ENCODE measurements around the gene TIMP1. TPM values are rescaled to one million over a fixed set of nuclear protein-coding genes. Genes with fewer than 3 reads are reported as not detected.
A peak's percentile ranks its signal among the peaks of the same experiment; 100 is the strongest.

TIMP1 gene
- total RNA-seq, 1 donor from 2014 or later = 324 TPM

DNA sequence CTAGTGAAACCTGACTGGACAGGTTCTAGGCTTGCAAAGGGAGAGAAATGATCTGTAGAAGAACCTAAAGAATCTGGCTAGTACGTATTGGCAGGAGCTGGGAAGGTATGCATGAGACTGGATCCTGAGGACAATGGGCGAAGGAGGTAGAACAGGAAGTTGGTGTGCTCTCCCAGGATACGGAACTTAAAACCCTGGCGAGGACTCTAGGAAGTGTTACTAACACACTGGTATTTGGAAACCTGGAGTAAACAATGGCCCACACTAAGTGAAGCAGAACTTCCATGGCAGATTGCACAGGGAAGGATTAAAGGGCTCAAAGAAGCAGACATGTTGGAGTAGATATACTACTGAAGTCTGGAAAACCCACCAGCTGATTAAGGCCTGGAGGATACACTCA lies 28.3 kb downstream of the TIMP1 start:
- H3K4me1 ChIP-seq = no peaks in the 10 kb centered on the region
- no peaks in the 10 kb centered on the region for H3K27me3 ChIP-seq
- no peak overlapping the region for H3K4me3 ChIP-seq
- intact Hi-C loops (cut with DNase I) = no loop called here
- H3K27ac ChIP-seq = no peak overlapping the region
- TF ChIP-seq, protein P1, sequence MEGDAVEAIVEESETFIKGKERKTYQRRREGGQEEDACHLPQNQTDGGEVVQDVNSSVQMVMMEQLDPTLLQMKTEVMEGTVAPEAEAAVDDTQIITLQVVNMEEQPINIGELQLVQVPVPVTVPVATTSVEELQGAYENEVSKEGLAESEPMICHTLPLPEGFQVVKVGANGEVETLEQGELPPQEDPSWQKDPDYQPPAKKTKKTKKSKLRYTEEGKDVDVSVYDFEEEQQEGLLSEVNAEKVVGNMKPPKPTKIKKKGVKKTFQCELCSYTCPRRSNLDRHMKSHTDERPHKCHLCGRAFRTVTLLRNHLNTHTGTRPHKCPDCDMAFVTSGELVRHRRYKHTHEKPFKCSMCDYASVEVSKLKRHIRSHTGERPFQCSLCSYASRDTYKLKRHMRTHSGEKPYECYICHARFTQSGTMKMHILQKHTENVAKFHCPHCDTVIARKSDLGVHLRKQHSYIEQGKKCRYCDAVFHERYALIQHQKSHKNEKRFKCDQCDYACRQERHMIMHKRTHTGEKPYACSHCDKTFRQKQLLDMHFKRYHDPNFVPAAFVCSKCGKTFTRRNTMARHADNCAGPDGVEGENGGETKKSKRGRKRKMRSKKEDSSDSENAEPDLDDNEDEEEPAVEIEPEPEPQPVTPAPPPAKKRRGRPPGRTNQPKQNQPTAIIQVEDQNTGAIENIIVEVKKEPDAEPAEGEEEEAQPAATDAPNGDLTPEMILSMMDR (IDR thresholded peaks at IDR 0.05) = no peak
- ATAC-seq (peak; percentile 36), DNase-seq (no peak)
- H3K36me3 ChIP-seq = no peaks in the 10 kb centered on the region
- H3K9me3 ChIP-seq = no peaks in the 10 kb centered on the region

DNA sequence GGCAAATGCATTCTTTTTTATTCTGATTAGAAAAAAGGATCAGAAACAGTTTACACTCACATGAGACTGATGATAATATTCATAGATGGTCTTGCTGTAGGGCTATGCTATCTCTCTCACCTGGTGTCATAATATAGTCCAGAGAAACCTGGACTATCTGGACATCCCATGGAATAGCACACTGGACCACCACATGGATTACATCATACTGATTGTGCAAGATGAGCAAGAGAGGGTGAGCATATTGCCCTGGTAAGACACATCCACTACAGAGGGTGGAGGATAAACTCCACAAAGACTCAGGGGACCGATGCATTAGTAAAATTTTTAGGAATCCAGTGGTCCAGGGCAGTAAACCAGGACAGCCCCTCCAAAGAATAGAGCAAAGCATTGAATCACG lies 29.3 kb downstream of the TIMP1 start:
- TF ChIP-seq, protein P1 (IDR thresholded peaks at IDR 0.05) = no peak
- Histone ChIP-seq H3K9me3 (no peaks in the 10 kb centered on the region), H3K27ac (no peak overlapping the region), H3K4me1 (no peaks in the 10 kb centered on the region), H3K27me3 (no peaks in the 10 kb centered on the region), H3K36me3 (no peaks in the 10 kb centered on the region), H3K4me3 (no peak overlapping the region)
- no peak for ATAC-seq
- no peak for DNase-seq
- intact Hi-C loops (cut with DNase I) = no loop called here

DNA sequence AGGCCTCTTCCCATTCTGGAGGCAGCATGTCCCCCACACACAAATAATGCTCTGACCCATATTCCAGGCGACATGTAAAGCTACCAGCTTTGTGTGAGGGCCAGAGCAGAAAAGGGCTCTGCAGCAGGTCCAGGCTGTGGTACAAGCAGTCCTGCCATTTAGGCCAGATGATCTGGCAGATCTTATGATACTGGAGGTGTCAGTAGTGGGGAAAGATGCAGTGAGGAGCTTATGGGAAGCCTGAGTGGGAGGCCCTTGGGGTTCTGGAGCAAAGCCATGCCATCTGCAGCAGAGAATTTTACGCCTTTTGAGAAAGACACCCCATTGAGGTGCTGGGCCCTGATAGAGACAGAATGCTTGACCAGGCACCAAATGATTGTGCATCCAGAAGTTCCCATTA lies 29.7 kb downstream of the TIMP1 start:
- Histone ChIP-seq H3K27me3 (no peaks in the 10 kb centered on the region), H3K4me3 (no peak overlapping the region), H3K36me3 (no peaks in the 10 kb centered on the region), H3K4me1 (no peaks in the 10 kb centered on the region), H3K9me3 (no peaks in the 10 kb centered on the region), H3K27ac (no peak overlapping the region)
- no peak for ATAC-seq
- TF ChIP-seq, protein P1 (IDR thresholded peaks at IDR 0.05) = no peak
- no peak for DNase-seq
- intact Hi-C loops (cut with DNase I) = no loop called here

DNA sequence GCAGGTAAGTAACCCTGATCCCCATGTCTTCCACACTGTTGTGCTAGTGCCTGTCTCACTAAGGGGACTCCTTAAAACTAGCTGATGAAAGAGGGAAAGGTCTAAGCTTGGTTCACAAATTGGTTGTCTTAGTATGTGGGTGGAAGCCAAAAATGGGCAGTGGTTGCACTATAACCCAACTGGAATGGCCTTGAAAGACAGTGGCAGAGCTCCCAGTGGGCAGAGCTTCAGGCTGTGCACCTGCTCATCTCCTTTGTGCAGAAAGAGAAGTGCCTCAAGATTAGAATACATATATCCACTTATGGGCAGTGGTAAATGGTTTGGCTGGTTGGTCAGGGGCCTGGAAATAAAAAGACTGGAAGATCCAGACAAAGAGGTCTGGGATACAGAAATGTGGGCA lies 30.2 kb downstream of the TIMP1 start:
- intact Hi-C loops (cut with DNase I) = no loop called here
- Histone ChIP-seq H3K27ac (no peak overlapping the region), H3K4me1 (no peaks in the 10 kb centered on the region), H3K27me3 (no peaks in the 10 kb centered on the region), H3K36me3 (no peaks in the 10 kb centered on the region), H3K4me3 (no peak overlapping the region), H3K9me3 (no peaks in the 10 kb centered on the region)
- TF ChIP-seq, protein P1 (IDR thresholded peaks at IDR 0.05) = no peak
- DNase-seq = no peak
- no peak for ATAC-seq

DNA sequence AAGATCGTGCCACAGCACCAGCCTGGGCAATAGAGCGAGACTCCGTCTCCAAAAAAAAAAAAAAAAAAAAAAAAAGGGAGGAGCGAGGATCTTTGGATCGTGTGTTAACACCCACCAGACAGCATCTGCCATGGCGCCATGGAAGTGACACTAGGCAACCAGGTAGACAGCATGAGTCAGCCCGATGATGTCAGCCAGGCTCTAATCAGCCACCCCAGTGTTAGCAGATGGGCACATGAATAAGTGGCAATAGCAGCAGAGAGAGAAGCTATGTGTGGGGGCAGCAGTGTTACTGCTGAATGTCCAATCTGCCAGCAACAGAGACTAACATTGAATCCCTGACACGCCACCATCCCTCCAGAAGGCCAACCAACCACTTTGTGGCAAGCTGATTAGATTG lies 30.8 kb downstream of the TIMP1 start:
- ATAC-seq = no peak
- Histone ChIP-seq H3K27me3 (no peaks in the 10 kb centered on the region), H3K4me1 (no peaks in the 10 kb centered on the region), H3K36me3 (no peaks in the 10 kb centered on the region), H3K4me3 (no peak overlapping the region), H3K27ac (no peak overlapping the region), H3K9me3 (no peaks in the 10 kb centered on the region)
- intact Hi-C loops (cut with DNase I) = no loop called here
- DNase-seq = no peak
- TF ChIP-seq, protein P1 (IDR thresholded peaks at IDR 0.05) = no peak

DNA sequence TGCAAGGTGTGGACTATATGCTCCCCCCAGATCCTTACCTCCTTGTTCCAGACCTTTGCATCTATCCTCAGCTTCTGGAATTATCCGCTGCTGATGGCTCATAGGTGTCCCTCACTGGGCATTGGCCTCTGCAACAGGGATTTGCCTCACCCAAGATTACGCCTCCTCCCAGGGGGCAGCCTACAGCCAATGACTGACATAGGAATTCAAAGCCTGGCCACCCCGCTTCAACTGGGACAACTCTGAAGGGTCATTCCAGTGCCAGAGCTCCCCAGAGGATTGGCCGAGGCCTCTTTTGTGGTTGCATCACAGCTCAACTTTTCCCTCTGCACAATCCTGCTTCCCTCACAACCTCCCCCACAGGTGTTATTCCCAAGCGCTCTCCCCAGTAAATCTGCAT lies 32.4 kb downstream of the TIMP1 start:
- TF ChIP-seq, protein P1 (IDR thresholded peaks at IDR 0.05) = no peak
- Histone ChIP-seq H3K36me3 (no peaks in the 10 kb centered on the region), H3K4me3 (no peak overlapping the region), H3K27me3 (no peaks in the 10 kb centered on the region), H3K9me3 (no peaks in the 10 kb centered on the region), H3K27ac (no peak overlapping the region), H3K4me1 (no peaks in the 10 kb centered on the region)
- ATAC-seq = no peak
- intact Hi-C loops (cut with DNase I) = no loop called here
- no peak for DNase-seq

Measured in upper lobe of right lung (tissue), 1 donor.